Measurements from ENCODE around the gene AMPH.

DNA sequence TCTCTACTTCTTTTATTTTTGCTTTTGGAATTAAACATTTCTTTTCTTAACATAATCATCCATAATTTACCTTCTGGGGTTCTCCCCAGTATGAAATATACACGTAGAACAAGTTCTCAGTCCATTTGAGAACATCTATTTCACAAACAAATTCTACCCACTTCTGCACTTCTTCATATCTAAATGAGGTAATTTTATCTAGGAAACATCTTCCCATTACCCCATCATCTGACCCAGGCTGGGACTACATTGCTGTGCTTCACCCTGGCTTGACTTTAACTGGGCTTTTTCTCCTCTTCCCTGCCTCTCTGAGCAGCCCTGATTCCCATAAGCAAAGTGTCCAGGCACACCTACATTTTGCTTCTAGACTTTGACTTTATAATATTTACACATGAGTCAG is 43.3 kb upstream of the AMPH start:
- TF ChIP-seq EZH2 (IDR thresholded peaks at IDR 0.05) (no peak), POLR2AphosphoS5 (IDR thresholded peaks at IDR 0.05; ENCODE audit: borderline replicate concordance, low read depth, low read length) (no peak)

All from SK-N-MC (cell line).